Suprapubic skin (tissue), 4 donors: ENCODE data around the gene DCLK3.

Experiments
- CTCF ChIP-seq, 2 donors: fragments of 200-600 bp in 1 of 2; fragments of 450-650 bp in 1 of 2; sonication (generic) in 1 of 2; IDR thresholded peaks; one replicate each; pipeline ENCODE4 v1.5.1; 2016 to 2019; ENCODE audit warnings: antibody characterized with exemption in 2 of 2, mild to moderate bottlenecking in 1 of 2, moderate library complexity in 1 of 2
- EP300 ChIP-seq: sonication (generic); formaldehyde crosslinking; IDR thresholded peaks from one replicate; pipeline ENCODE4 v1.6.1; 2017; ENCODE audit warnings: antibody characterized with exemption
- POLR2A ChIP-seq, 2 donors: fragments of 450-650 bp; IDR thresholded peaks; one replicate each; pipeline ENCODE4 v1.6.1; 2017; ENCODE audit warnings: antibody characterized with exemption in 2 of 2, mild to moderate bottlenecking in 2 of 2, moderate library complexity in 2 of 2
- POLR2AphosphoS5 ChIP-seq, 3 donors: sonication (generic); formaldehyde crosslinking; IDR thresholded peaks; one replicate each; pipeline ENCODE4 v1.6.1; 2017; ENCODE audit warnings: antibody characterized with exemption in 3 of 3

GRCh38 chr3:36704280-36704679 is 60.1 kb downstream of the DCLK3 start:
- TF ChIP-seq EP300 (no peak), CTCF (IDR thresholded peaks at IDR 0.05) (no peak), POLR2A (IDR thresholded peaks at IDR 0.05) (no peak), POLR2AphosphoS5 (IDR thresholded peaks at IDR 0.05) (no peak)
